Kidney tubule cell (primary cell): ENCODE data around the gene RNF121.
A peak's percentile ranks its signal among the peaks of the same experiment; 100 is the strongest.

Experiments
- DNase-seq: peaks from one replicate; pipeline ENCODE4 v3.0.0-alpha.2; 2018; ENCODE audit warnings: low spot score

Gene RNF121

GRCh38 chr11:72039031-72039855 lies 110.4 kb downstream of the RNF121 start:
- no peak for DNase-seq

GRCh38 chr11:72039856-72040401 lies 111.1 kb downstream of the RNF121 start:
- DNase-seq: no peak

GRCh38 chr11:72040491-72041363 lies 111.9 kb downstream of the RNF121 start:
- DNase-seq: peak; percentile 89

- DNase-seq: peak; percentile 72
Observed at GRCh38 chr11:72041364-72042063, 112.7 kb downstream of the RNF121 start.

- DNase-seq: no peak
Observed at GRCh38 chr11:72042064-72042745, 113.4 kb downstream of the RNF121 start.

GRCh38 chr11:72045849-72046248 lies 117.0 kb downstream of the RNF121 start:
- DNase-seq: no peak
